C4-2B (cell line): Measurements from ENCODE around the gene TMX4.

Experiments used
- ZFX ChIP-seq: fragments of 450-650 bp; IDR thresholded peaks from 2 replicates; pipeline ENCODE4 v1.6.1; 2017
- TF ChIP-seq, protein P1 (sequence below): fragments of 450-650 bp; conservative IDR thresholded peaks from 2 replicates; pipeline ENCODE4 v1.5.1; 2017; ENCODE audit warnings: mild to moderate bottlenecking

- TF ChIP-seq, protein P1, sequence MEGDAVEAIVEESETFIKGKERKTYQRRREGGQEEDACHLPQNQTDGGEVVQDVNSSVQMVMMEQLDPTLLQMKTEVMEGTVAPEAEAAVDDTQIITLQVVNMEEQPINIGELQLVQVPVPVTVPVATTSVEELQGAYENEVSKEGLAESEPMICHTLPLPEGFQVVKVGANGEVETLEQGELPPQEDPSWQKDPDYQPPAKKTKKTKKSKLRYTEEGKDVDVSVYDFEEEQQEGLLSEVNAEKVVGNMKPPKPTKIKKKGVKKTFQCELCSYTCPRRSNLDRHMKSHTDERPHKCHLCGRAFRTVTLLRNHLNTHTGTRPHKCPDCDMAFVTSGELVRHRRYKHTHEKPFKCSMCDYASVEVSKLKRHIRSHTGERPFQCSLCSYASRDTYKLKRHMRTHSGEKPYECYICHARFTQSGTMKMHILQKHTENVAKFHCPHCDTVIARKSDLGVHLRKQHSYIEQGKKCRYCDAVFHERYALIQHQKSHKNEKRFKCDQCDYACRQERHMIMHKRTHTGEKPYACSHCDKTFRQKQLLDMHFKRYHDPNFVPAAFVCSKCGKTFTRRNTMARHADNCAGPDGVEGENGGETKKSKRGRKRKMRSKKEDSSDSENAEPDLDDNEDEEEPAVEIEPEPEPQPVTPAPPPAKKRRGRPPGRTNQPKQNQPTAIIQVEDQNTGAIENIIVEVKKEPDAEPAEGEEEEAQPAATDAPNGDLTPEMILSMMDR = no peak
- no peak for TF ChIP-seq ZFX
Measured at GRCh38 chr20:8000796-8001195, 18.8 kb downstream of the TMX4 start.
